HCT116 (cell line): ENCODE measurements around the gene FBXW2. TPM values are rescaled to one million over a fixed set of nuclear protein-coding genes. Genes with fewer than 3 reads are reported as not detected.

Experiments
- ATAC-seq: fragments of 200-7000 bp; cut with Tn5 transposase; 2 replicates; pipeline ENCODE4 v1.9.1; 2020; ENCODE audit warnings: mild to moderate bottlenecking, moderate library complexity
- BruUV-seq: library from RNA; stranded (reverse); fragments of 400-500 nt; replicated peaks from 2 replicates; lab custom pipeline; 2021; lab: Mats Ljungman, UMichigan
- CTCF ChIA-PET: fragments of 300-600 bp; sonication (Branson Sonifier 250); formaldehyde crosslinking; loops from one replicate; lab custom pipeline; 2021; ENCODE audit warnings: antibody characterized with exemption; lab: Charles Lee
- POLR2A ChIA-PET: fragments of 300-600, 350-600 bp; sonication (Branson Sonifier 250); formaldehyde crosslinking; loops from one replicate; lab custom pipeline; 2021; ENCODE audit warnings: antibody characterized with exemption; lab: Charles Lee
- RAD21 ChIA-PET, 2 experiments: fragments of 300-600 bp; sonication (Branson Sonifier 250); formaldehyde crosslinking; loops; one replicate each; lab custom pipeline; 2023; ENCODE audit warnings: low total read pairs in 2 of 2; ENCODE audit not compliant: uncharacterized antibody in 2 of 2, unreplicated experiment in 2 of 2, low non-redundant PET in 1 of 2; lab: Charles Lee
- DNase-seq: peaks from one replicate; pipeline ENCODE4 v3.0.0-alpha.2; 2010; ENCODE audit warnings: low read depth, low spot score
- H2AFZ ChIP-seq: fragments of 200-600 bp; shearing (Covaris generic), sonication (generic); 2 replicates; pipeline ENCODE4 v1.6.1; 2017; ENCODE audit warnings: low read depth, mixed run types, mixed read lengths, antibody characterized with exemption, low read length; ENCODE audit not compliant: poor library complexity, severe bottlenecking
- H3K27ac ChIP-seq: 2 replicates; pipeline ENCODE4 v1.5.1; 2012; ENCODE audit warnings: low read depth, low read length
- H3K27me3 ChIP-seq: fragments of 200-600 bp; sonication (generic); 2 replicates; pipeline ENCODE4 v1.6.1; 2016; ENCODE audit warnings: mixed run types, low read length, mixed read lengths; ENCODE audit not compliant: insufficient read depth
- H3K36me3 ChIP-seq, 2 experiments: fragments of 200-500 bp in 1 of 2; fragments of 200-600 bp in 1 of 2; sonication (Bioruptor generic) in 1 of 2; sonication (generic) in 1 of 2; 2 replicates each; pipeline versions ENCODE4 v1.5.1 to v1.6.1; 2014 to 2016; ENCODE audit warnings: low read length in 2 of 2, inconsistent platforms in 1 of 2, mixed read lengths in 1 of 2, mixed run types in 1 of 2; ENCODE audit not compliant: insufficient read depth in 2 of 2, control insufficient read depth in 1 of 2
- H3K4me1 ChIP-seq, 2 experiments: fragments of 200-600 bp in 1 of 2; sonication (generic) in 1 of 2; 2 replicates each; pipeline versions ENCODE4 v1.5.1 to v1.6.1; 2012 to 2017; ENCODE audit warnings: low read length in 2 of 2, inconsistent platforms in 1 of 2, mild to moderate bottlenecking in 1 of 2, mixed read lengths in 1 of 2, mixed run types in 1 of 2, moderate library complexity in 1 of 2; ENCODE audit not compliant: insufficient read depth in 2 of 2, control insufficient read depth in 1 of 2
- H3K4me2 ChIP-seq: fragments of 200-600 bp; sonication (generic); 2 replicates; pipeline ENCODE4 v1.6.1; 2017; ENCODE audit warnings: mixed run types, low read length, mixed read lengths
- H3K4me3 ChIP-seq, 2 experiments: fragments of 200-600 bp in 1 of 2; sonication (generic) in 1 of 2; replicated peaks in 1 of 2; 2 replicates each; pipeline ENCODE4 v1.5.1; 2011 to 2016; ENCODE audit warnings: low read length in 2 of 2, control low read depth in 1 of 2, low read depth in 1 of 2, mild to moderate bottlenecking in 1 of 2, mixed read lengths in 1 of 2, mixed run types in 1 of 2
- H3K79me2 ChIP-seq: fragments of 200-600 bp; sonication (generic); 2 replicates; pipeline ENCODE4 v1.6.1; 2017; ENCODE audit warnings: mild to moderate bottlenecking, mixed run types, low read length, moderate library complexity, mixed read lengths; ENCODE audit not compliant: insufficient read depth
- H3K9ac ChIP-seq: fragments of 200-600 bp; sonication (generic); 2 replicates; pipeline ENCODE4 v1.6.1; 2016; ENCODE audit warnings: low read length, mixed read lengths
- H3K9me2 ChIP-seq: fragments of 200-600 bp; sonication (generic), shearing (Covaris generic); 2 replicates; pipeline ENCODE4 v1.6.1; 2017; ENCODE audit warnings: mixed run types, mild to moderate bottlenecking, moderate library complexity; ENCODE audit not compliant: insufficient read depth
- H3K9me3 ChIP-seq, 2 experiments: fragments of 200-500 bp in 1 of 2; fragments of 200-600 bp in 1 of 2; sonication (Bioruptor generic) in 1 of 2; sonication (generic) in 1 of 2; 2 replicates each; pipeline ENCODE4 v1.6.1; 2014 to 2017; ENCODE audit warnings: low read length in 2 of 2, mixed read lengths in 2 of 2, inconsistent platforms in 1 of 2, low read depth in 1 of 2, mild to moderate bottlenecking in 1 of 2, mixed run types in 1 of 2, moderate library complexity in 1 of 2; ENCODE audit not compliant: control insufficient read depth in 1 of 2, insufficient read depth in 1 of 2
- H4K20me1 ChIP-seq: fragments of 200-600 bp; sonication (generic), shearing (Covaris generic); 2 replicates; pipeline ENCODE4 v1.6.1; 2017; ENCODE audit warnings: mixed run types, mild to moderate bottlenecking, moderate library complexity; ENCODE audit not compliant: insufficient read depth
- ATF3 ChIP-seq: IDR thresholded peaks from 2 replicates; pipeline ENCODE4 v1.6.1; 2012
- CEBPB ChIP-seq: IDR thresholded peaks from 2 replicates; pipeline ENCODE4 v1.6.1; 2012; ENCODE audit warnings: low read depth
- EGR1 ChIP-seq: IDR thresholded peaks from 2 replicates; pipeline ENCODE4 v1.6.1; 2012; ENCODE audit warnings: low read depth
- ELF1 ChIP-seq: IDR thresholded peaks from 2 replicates; pipeline ENCODE4 v1.6.1; 2012; ENCODE audit warnings: low read depth, borderline replicate concordance
- EZH2 ChIP-seq: fragments of 200-600 bp; sonication (generic); IDR thresholded peaks from 2 replicates; pipeline ENCODE4 v1.6.1; 2017; ENCODE audit warnings: antibody characterized with exemption, mixed run types
- EZH2phosphoT487 ChIP-seq: fragments of 200-600 bp; IDR thresholded peaks from 2 replicates; pipeline ENCODE4 v1.6.1; 2018; ENCODE audit warnings: antibody characterized with exemption, borderline replicate concordance
- FOSL1 ChIP-seq: IDR thresholded peaks from 2 replicates; pipeline ENCODE4 v1.6.1; 2012; ENCODE audit warnings: low read depth
- JUND ChIP-seq: IDR thresholded peaks from 2 replicates; pipeline ENCODE4 v1.6.1; 2012
- POLR2A ChIP-seq: IDR thresholded peaks from 2 replicates; pipeline ENCODE4 v1.7.0; 2011; ENCODE audit warnings: borderline replicate concordance; ENCODE audit not compliant: insufficient read depth, insufficient read length; ENCODE audit errors: extremely low read depth
- RAD21 ChIP-seq: IDR thresholded peaks from 2 replicates; pipeline ENCODE4 v1.6.1; 2012; ENCODE audit warnings: low read depth, mild to moderate bottlenecking
- SIN3A ChIP-seq: IDR thresholded peaks from 2 replicates; pipeline ENCODE4 v1.6.1; 2012; ENCODE audit warnings: low read depth
- SP1 ChIP-seq: IDR thresholded peaks from 2 replicates; pipeline ENCODE4 v1.6.1; 2012; ENCODE audit warnings: low read depth
- SRF ChIP-seq: IDR thresholded peaks from 2 replicates; pipeline ENCODE4 v1.6.1; 2012; ENCODE audit warnings: low read depth
- ZBTB33 ChIP-seq: IDR thresholded peaks from 2 replicates; pipeline ENCODE4 v1.6.1; 2011; ENCODE audit warnings: mild to moderate bottlenecking, low read length, moderate library complexity; ENCODE audit not compliant: insufficient replicate concordance; ENCODE audit errors: extremely low read depth
- ZFX ChIP-seq: fragments of 450-650 bp; IDR thresholded peaks from 2 replicates; pipeline ENCODE4 v1.6.1; 2017
- ZNF274 ChIP-seq: fragments of 200-500 bp; sonication (Bioruptor generic); IDR thresholded peaks from 2 replicates; pipeline ENCODE4 v1.6.1; 2014; ENCODE audit warnings: mild to moderate bottlenecking, low read depth, low read length, inconsistent platforms
- intact Hi-C: fragments of 100-400 bp; cut with micrococcal nuclease; formaldehyde crosslinking; loops from 2 replicates; pipeline ENCODE4 v1.10.0; 2022
- total RNA-seq: library from RNA; stranded (reverse); gene quantifications from one replicate; pipeline ENCODE4 v1.2.1, GENCODE V29; 2021; ENCODE audit not compliant: unreplicated experiment

Gene FBXW2
- total RNA-seq, 1 experiment from 2014 or later: 59.6 TPM

- TF ChIP-seq EZH2phosphoT487 (no peak), POLR2A (no peak), ZBTB33 (no peak), ZFX (no peak), RAD21 (no peak), JUND (no peak), SRF (no peak), EGR1 (no peak), ATF3 (no peak), ZNF274 (no peak), SP1 (no peak), FOSL1 (no peak), CEBPB (no peak), EZH2 (no peak), SIN3A (no peak), ELF1 (no peak)
- ATAC-seq (no peak), DNase-seq (no peak)
- Histone ChIP-seq H3K4me1 (no peaks in the 10 kb centered on the region), H2AFZ (no peak overlapping the region), H4K20me1 (peaks cover 5% of the 10 kb centered on the region; the same call in 1 of the 2 replicates), H3K27ac (no peak overlapping the region), H3K9me3 (no peaks in the 10 kb centered on the region), H3K4me2 (no peak overlapping the region), H3K9me2 (no peaks in the 10 kb centered on the region), H3K27me3 (no peaks in the 10 kb centered on the region), H3K36me3 (peaks cover 8% of the 10 kb centered on the region in 2 experiments; a peak in 3 of 4 replicates), H3K9ac (no peak overlapping the region), H3K79me2 (no peaks in the 10 kb centered on the region), H3K4me3 (no peak overlapping the region)
- RAD21 ChIA-PET: interaction anchor here in 1 of 2 experiments (0.6 to 2.1 kb wide), 3 partner anchors 40 to 305 kb away, joined by 3 to 5 read pairs (median 4); no protein-coding TSS in a partner anchor
- no TSS peak for BruUV-seq
- CTCF ChIA-PET: interaction anchor here (0.6 to 2.6 kb wide), 10 partner anchors 11 to 456 kb away, joined by 3 to 33 read pairs (median 8); partner anchors contain the start of gene FBXW2
- intact Hi-C loops: loop anchor here (2.0 to 10.0 kb wide), 2 partner anchors 306 to 400 kb away; no protein-coding TSS in a partner anchor
- POLR2A ChIA-PET: interaction anchor here (1.4 kb wide), 1 partner anchor 38 kb away, joined by 3 read pairs; the partner anchor contains the start of gene FBXW2
Observed at GRCh38 chr9:120755044-120755443, 38.2 kb downstream of the FBXW2 start.
